SK-N-MC (cell line): ENCODE results near the gene TMEM54.

Experiments used
- EZH2 ChIP-seq: fragments of 200-600 bp; sonication (generic); IDR thresholded peaks from one replicate; pipeline ENCODE4 v1.6.1; 2017; ENCODE audit warnings: antibody characterized with exemption
- POLR2AphosphoS5 ChIP-seq: IDR thresholded peaks from 2 replicates; pipeline ENCODE4 v1.6.1; 2012; ENCODE audit warnings: mild to moderate bottlenecking, low read depth, low read length, borderline replicate concordance

- TF ChIP-seq EZH2 (no peak), POLR2AphosphoS5 (no peak)
Observed at GRCh38 chr1:32919811-32920733, 18.9 kb upstream of the TMEM54 start.
